GM10248 (cell line): ENCODE data around the gene CLPTM1.

Experiments
- CTCF ChIA-PET: fragments of 300-600 bp; sonication (Branson Sonifier 250); formaldehyde crosslinking; extraction: SDS; loops from one replicate; lab custom pipeline; 2021; ENCODE audit warnings: antibody characterized with exemption; lab: Yijun Ruan, JAX
- POLR2A ChIA-PET: fragments of 350-650 bp; sonication (Branson Sonifier 250); formaldehyde crosslinking; extraction: SDS; loops from one replicate; lab custom pipeline; 2020; ENCODE audit warnings: antibody characterized with exemption; lab: Yijun Ruan, JAX
- DNase-seq: peaks from one replicate; pipeline ENCODE4 v3.0.0; 2012; ENCODE audit errors: extremely low spot score
- CTCF ChIP-seq: IDR thresholded peaks from 2 replicates; pipeline ENCODE4 v1.5.1; 2012; ENCODE audit warnings: mild to moderate bottlenecking, low read depth; ENCODE audit errors: extremely low read depth, missing control alignments, control extremely low read depth

Gene CLPTM1

GRCh38 chr19:44927746-44928145 lies 27.4 kb upstream of the CLPTM1 start:
- DNase-seq: no peak
- ChIA-PET CTCF (no interaction called here), POLR2A (no interaction called here)
- no peak for TF ChIP-seq CTCF

GRCh38 chr19:44930088-44930487 lies 25.1 kb upstream of the CLPTM1 start:
- no peak for DNase-seq
- ChIA-PET CTCF (no interaction called here), POLR2A (no interaction called here)
- no peak for TF ChIP-seq CTCF

GRCh38 chr19:44931541-44931940 lies 23.6 kb upstream of the CLPTM1 start:
- CTCF ChIA-PET: no interaction called here
- POLR2A ChIA-PET: no interaction called here
- DNase-seq: no peak
- TF ChIP-seq CTCF: no peak

GRCh38 chr19:44939668-44940067 lies 15.5 kb upstream of the CLPTM1 start:
- ChIA-PET POLR2A (no interaction called here), CTCF (no interaction called here)
- no peak for DNase-seq
- TF ChIP-seq CTCF: no peak

- POLR2A ChIA-PET: no interaction called here
- DNase-seq: no peak
- CTCF ChIA-PET: interaction anchor here (1.1 to 2.0 kb wide), 2 partner anchors 10 kb away, joined by 4 to 10 read pairs; no protein-coding TSS in a partner anchor
- no peak for TF ChIP-seq CTCF
These were observed 13.1 kb upstream of the CLPTM1 start, which contains the start of gene APOC4 for GRCh38 chr19:44942067-44942571. APOC4 (plus strand) TSS chr19:44942237; CDS start chr19:44942278, 41 bp downstream.

GRCh38 chr19:44943801-44944249 lies 11.4 kb upstream of the CLPTM1 start:
- DNase-seq: peak; percentile 90
- ChIA-PET POLR2A (interaction anchor here (0.5 kb wide), 1 partner anchor 158 kb away, joined by 3 read pairs; no protein-coding TSS in a partner anchor), CTCF (interaction anchor here (0.9 to 2.0 kb wide), 2 partner anchors 9 to 33 kb away, joined by 3 to 10 read pairs; no protein-coding TSS in a partner anchor)
- TF ChIP-seq CTCF: peak; percentile 3
